Endothelial cell of umbilical vein (primary cell): ENCODE measurements around the gene LIPF. TPM values are rescaled to one million over a fixed set of nuclear protein-coding genes. Genes with fewer than 3 reads are reported as not detected.
A peak's percentile ranks its signal among the peaks of the same experiment; 100 is the strongest.
"Not testable (repeated sequence)": the region's sequence is repeated elsewhere in the genome, so short reads cannot be mapped to it uniquely, and the experiment has no call there.

Source experiments
- BruUV-seq: library from RNA; stranded (reverse); fragments of 400-500 nt; replicated peaks from 2 replicates; lab custom pipeline; 2021; lab: Mats Ljungman, UMichigan
- CTCF ChIA-PET: fragments of 300-600, 350-600 bp; sonication (Branson Sonifier 250); formaldehyde crosslinking; loops from one replicate; lab custom pipeline; 2021; ENCODE audit warnings: antibody characterized with exemption, inconsistent platforms; lab: Charles Lee
- POLR2A ChIA-PET: fragments of 300-600, 350-600 bp; sonication (Branson Sonifier 250); formaldehyde crosslinking; loops from one replicate; lab custom pipeline; 2021; ENCODE audit warnings: antibody characterized with exemption, inconsistent platforms; lab: Charles Lee
- DNase-seq: peaks from one replicate; pipeline ENCODE4 v3.0.0-alpha.2; 2011; ENCODE audit warnings: low read depth, low spot score
- FAIRE-seq: peaks from 2 replicates; lab custom pipeline; 2011; peaks lifted over from hg19 to GRCh38; lab: Jason Lieb, UNC
- H2AFZ ChIP-seq: 2 replicates; pipeline ENCODE4 v1.6.0; 2012; ENCODE audit warnings: low read depth, low read length, control low read depth, inconsistent platforms
- H3K27ac ChIP-seq: 2 replicates; pipeline ENCODE4 v1.5.1; 2011; ENCODE audit warnings: low read depth, mild to moderate bottlenecking, control low read depth, low read length, moderate library complexity; ENCODE audit not compliant: insufficient read depth
- H3K27me3 ChIP-seq, 2 experiments: 2 replicates each; pipeline versions ENCODE4 v1.6.0 to v1.6.1; 2011; ENCODE audit warnings: low read length in 2 of 2, mixed read lengths in 1 of 2; ENCODE audit not compliant: control insufficient read depth in 2 of 2, insufficient read depth in 2 of 2
- H3K36me3 ChIP-seq, 2 experiments: 2 replicates in 1 of 2; 3 replicates in 1 of 2; pipeline ENCODE4 v1.5.1; 2011; ENCODE audit warnings: low read length in 2 of 2, mild to moderate bottlenecking in 1 of 2, moderate library complexity in 1 of 2; ENCODE audit not compliant: control insufficient read depth in 2 of 2, insufficient read depth in 2 of 2; ENCODE audit errors: extremely low read depth in 1 of 2
- H3K4me1 ChIP-seq: 3 replicates; pipeline ENCODE4 v1.5.1; 2011; ENCODE audit warnings: mild to moderate bottlenecking, low read length; ENCODE audit not compliant: control insufficient read depth, insufficient read depth; ENCODE audit errors: extremely low read depth
- H3K4me2 ChIP-seq: 2 replicates; pipeline ENCODE4 v1.6.1; 2011; ENCODE audit warnings: low read length, control low read depth, mixed read lengths; ENCODE audit not compliant: insufficient read depth
- H3K4me3 ChIP-seq, 3 experiments: fragments of 200-600 bp in 1 of 3; sonication (generic), shearing (Covaris generic) in 1 of 3; replicated peaks in 1 of 3; 2 replicates each; pipeline ENCODE4 v1.5.1; 2011 to 2016; ENCODE audit warnings: control low read depth in 3 of 3, low read length in 3 of 3, mild to moderate bottlenecking in 2 of 3, inconsistent platforms in 1 of 3, low read depth in 1 of 3, moderate library complexity in 1 of 3; ENCODE audit not compliant: insufficient read depth in 1 of 3
- H3K79me2 ChIP-seq: 2 replicates; pipeline ENCODE4 v1.6.0; 2012; ENCODE audit warnings: low read length, inconsistent platforms; ENCODE audit not compliant: control insufficient read depth, insufficient read depth
- H3K9ac ChIP-seq: replicated peaks from 2 replicates; pipeline ENCODE3; 2011; ENCODE audit warnings: low read length, control low read depth; ENCODE audit not compliant: insufficient read depth; ENCODE audit errors: extremely low read depth
- H3K9me1 ChIP-seq: replicated peaks from 3 replicates; pipeline ENCODE4 v1.6.0; 2011; ENCODE audit warnings: mild to moderate bottlenecking, low read length; ENCODE audit not compliant: control insufficient read depth, insufficient read depth; ENCODE audit errors: extremely low read depth
- H3K9me3 ChIP-seq: replicated peaks from 2 replicates; pipeline ENCODE4 v1.5.1; 2012; ENCODE audit warnings: low read length, inconsistent platforms; ENCODE audit not compliant: control insufficient read depth, insufficient read depth
- H4K20me1 ChIP-seq: replicated peaks from 2 replicates; pipeline ENCODE3; 2011; ENCODE audit warnings: mild to moderate bottlenecking, low read length; ENCODE audit not compliant: control insufficient read depth, insufficient read depth; ENCODE audit errors: extremely low read depth
- FOS ChIP-seq: IDR thresholded peaks from 2 replicates; pipeline ENCODE4 v1.6.1; 2011; ENCODE audit warnings: mild to moderate bottlenecking, low read length, moderate library complexity, borderline replicate concordance; ENCODE audit not compliant: insufficient read depth
- GATA2 ChIP-seq: IDR thresholded peaks from 2 replicates; pipeline ENCODE4 v1.7.0; 2011; ENCODE audit warnings: low read depth, mild to moderate bottlenecking, moderate library complexity, mixed read lengths, low read length; ENCODE audit not compliant: insufficient read length, insufficient read depth
- JUN ChIP-seq: IDR thresholded peaks from 2 replicates; pipeline ENCODE4 v1.6.1; 2011; ENCODE audit warnings: borderline replicate concordance, low read depth; ENCODE audit not compliant: insufficient read length, insufficient read depth
- MAX ChIP-seq: IDR thresholded peaks from 2 replicates; pipeline ENCODE4 v1.6.1; 2011; ENCODE audit not compliant: insufficient read depth, insufficient read length
- POLR2AphosphoS5 ChIP-seq: IDR thresholded peaks from 2 replicates; pipeline ENCODE4 v1.6.1; 2012; ENCODE audit warnings: low read depth, mild to moderate bottlenecking, control low read depth, low read length, moderate library complexity; ENCODE audit not compliant: insufficient read depth
- dilution Hi-C: fragments of 300-500 bp; cut with MboI; formaldehyde crosslinking; loops from one replicate; pipeline ENCODE4 v1.15.0; 2019; ENCODE audit warnings: low sequenced_read_pairs; ENCODE audit not compliant: extremely low pct_ligation_motif_present
- intact Hi-C: fragments of 100-400 bp; cut with micrococcal nuclease; formaldehyde crosslinking; loops from one replicate; pipeline ENCODE4 v1.10.0; 2022
- polyA plus RNA-seq, 4 experiments: library from polyadenylated mRNA; depleted of rRNA in 3 of 4; stranded (reverse) in 3 of 4; unstranded in 1 of 4; fragments of >200 nt; gene quantifications; 2 replicates each; pipeline versions ENCODE4 v1.2.1 to v1.2.3, GENCODE V29; 2011 to 2012; ENCODE audit warnings: missing spikeins in 1 of 4
- total RNA-seq: library from RNA; stranded (reverse); gene quantifications from 2 replicates; pipeline ENCODE4 v1.2.3, GENCODE V29; 2021

LIPF gene
- total and polyA plus RNA-seq, 2 donors (not counting 3 experiments of a cell fraction or from before 2014, with no cell fraction given) = not detected

DNA sequence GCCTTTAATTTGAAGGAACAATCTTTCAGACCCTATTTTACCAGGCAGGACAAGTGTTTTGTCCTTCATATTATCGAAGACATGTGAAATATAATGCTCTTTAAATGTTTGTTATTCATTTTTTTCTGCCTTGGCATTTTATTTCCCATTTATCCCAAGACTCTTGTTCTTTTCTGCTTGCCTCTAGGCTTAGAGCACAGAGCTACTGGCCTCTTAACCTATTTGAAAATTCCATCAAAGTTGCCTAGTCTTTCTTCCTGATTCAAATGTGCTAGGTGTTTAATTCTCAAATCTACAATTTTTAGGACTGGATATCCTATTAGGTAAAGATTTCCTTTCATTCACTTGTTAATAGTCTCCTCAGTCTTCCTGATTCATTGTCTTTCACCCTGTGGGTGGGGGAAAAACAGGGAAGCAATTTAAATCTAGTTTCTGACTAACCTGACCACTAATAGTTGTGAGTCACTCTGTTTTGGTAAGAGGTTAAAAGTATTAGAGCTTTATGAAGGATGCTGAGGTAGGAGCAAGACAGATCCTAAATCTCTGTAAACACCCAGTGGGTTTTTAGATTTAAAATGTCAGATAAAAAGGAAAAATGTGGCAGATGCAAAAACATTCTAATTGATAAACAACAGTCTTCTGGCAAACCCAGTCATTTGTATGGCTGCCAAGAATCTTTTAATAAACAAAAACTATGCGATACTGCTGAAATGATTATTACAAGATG, 43.4 kb downstream of the LIPF start:
- TF ChIP-seq FOS (peak; percentile 89), MAX (no peak), JUN (peak; percentile 56), GATA2 (peak; percentile 73), POLR2AphosphoS5 (peak; percentile 58)
- H3K4me1 ChIP-seq = peaks cover 25% of the 10 kb centered on the region
- CTCF ChIA-PET = interaction anchor here (0.9 to 3.1 kb wide), 6 partner anchors 9 to 127 kb away, joined by 3 to 11 read pairs (median 4); partner anchors contain the start of gene RNLS
- H3K27me3 ChIP-seq = peaks cover 0 to 2% of the 10 kb centered on the region in 2 experiments
- peak overlapping the region; percentile 66 for H3K4me2 ChIP-seq
- H3K36me3 ChIP-seq = no peaks in the 10 kb centered on the region
- no TSS peak for BruUV-seq
- no peaks in the 10 kb centered on the region for H3K9me1 ChIP-seq
- H4K20me1 ChIP-seq = no peaks in the 10 kb centered on the region
- no peak overlapping the region for H3K9ac ChIP-seq
- H3K4me3 ChIP-seq = no peak overlapping the region
- peak; percentile 85 for DNase-seq
- peak overlapping the region; percentile 32 for H3K27ac ChIP-seq
- intact Hi-C loops (loop anchor here (1.0 to 5.0 kb wide), 5 partner anchors 27 to 175 kb away; no protein-coding TSS in a partner anchor), dilution Hi-C loops (no loop called here)
- POLR2A ChIA-PET = no interaction called here
- no peaks in the 10 kb centered on the region for H3K9me3 ChIP-seq
- no peaks in the 10 kb centered on the region for H3K79me2 ChIP-seq
- no peak overlapping the region for H2AFZ ChIP-seq
- peak; percentile 84 for FAIRE-seq

GRCh38 chr10:88709361-88709760, 45.1 kb downstream of the LIPF start:
- H3K9ac ChIP-seq, H3K9me3 ChIP-seq, FAIRE-seq, dilution Hi-C loops, CTCF ChIA-PET, H3K27me3 ChIP-seq, H2AFZ ChIP-seq, H3K4me3 ChIP-seq, H3K9me1 ChIP-seq, H4K20me1 ChIP-seq, H3K36me3 ChIP-seq, H3K79me2 ChIP-seq, POLR2A ChIA-PET, BruUV-seq, H3K4me2 ChIP-seq, H3K27ac ChIP-seq: not testable (repeated sequence)
- peaks cover 14% of the 10 kb centered on the region for H3K4me1 ChIP-seq
- intact Hi-C loops = loop anchor here (5.0 kb wide), 1 partner anchor 83 kb away; no protein-coding TSS in a partner anchor
- DNase-seq = peak; percentile 16
